Measurements from ENCODE around the gene PDCD6IP.
"Not testable (repeated sequence)": the region's sequence is repeated elsewhere in the genome, so short reads cannot be mapped to it uniquely, and the experiment has no call there.

Gene PDCD6IP

GRCh38 chr3:33850599-33850998 lies 52.2 kb downstream of the PDCD6IP start:
- not testable (repeated sequence) for H3K27ac ChIP-seq (ENCODE audit: low read depth, low read length); H3K27me3 ChIP-seq (ENCODE audit: insufficient read depth, low read length); H3K79me2 ChIP-seq (ENCODE audit: control insufficient read depth, insufficient read depth, low read length, unreplicated experiment); H3K4me3 ChIP-seq (ENCODE audit: low read depth, low read length); H3K36me3 ChIP-seq (ENCODE audit: insufficient read depth, low read length); H2AFZ ChIP-seq (ENCODE audit: low read length, unreplicated experiment)
- H3K4me1 ChIP-seq (ENCODE audit: control insufficient read depth, insufficient read depth, low read length, unreplicated experiment) = peaks cover 27% of the 10 kb centered on the region

GRCh38 chr3:33855407-33855806 lies 57.0 kb downstream of the PDCD6IP start:
- not testable (repeated sequence) for H3K27me3 ChIP-seq (ENCODE audit: insufficient read depth, low read length); H3K36me3 ChIP-seq (ENCODE audit: insufficient read depth, low read length); H2AFZ ChIP-seq (ENCODE audit: low read length, unreplicated experiment); H3K79me2 ChIP-seq (ENCODE audit: control insufficient read depth, insufficient read depth, low read length, unreplicated experiment)
- H3K4me3 ChIP-seq (ENCODE audit: low read depth, low read length) = peak overlapping the region; percentile 22; the same call in 1 of the 2 replicates
- H3K4me1 ChIP-seq (ENCODE audit: control insufficient read depth, insufficient read depth, low read length, unreplicated experiment) = peaks cover 28% of the 10 kb centered on the region
- peak overlapping the region; percentile 79 for H3K27ac ChIP-seq (ENCODE audit: low read depth, low read length)

GRCh38 chr3:33855884-33856546 lies 57.6 kb downstream of the PDCD6IP start:
- Histone ChIP-seq H3K27me3 (ENCODE audit: insufficient read depth, low read length) (no peaks in the 10 kb centered on the region), H3K79me2 (ENCODE audit: control insufficient read depth, insufficient read depth, low read length, unreplicated experiment) (no peaks in the 10 kb centered on the region), H3K4me1 (ENCODE audit: control insufficient read depth, insufficient read depth, low read length, unreplicated experiment) (peaks cover 27% of the 10 kb centered on the region), H3K4me3 (ENCODE audit: low read depth, low read length) (peak overlapping the region; percentile 22; the same call in 1 of the 2 replicates), H3K36me3 (ENCODE audit: insufficient read depth, low read length) (peaks cover 5% of the 10 kb centered on the region), H3K27ac (ENCODE audit: low read depth, low read length) (peak overlapping the region; percentile 79), H2AFZ (ENCODE audit: low read length, unreplicated experiment) (no peak overlapping the region)

DNA sequence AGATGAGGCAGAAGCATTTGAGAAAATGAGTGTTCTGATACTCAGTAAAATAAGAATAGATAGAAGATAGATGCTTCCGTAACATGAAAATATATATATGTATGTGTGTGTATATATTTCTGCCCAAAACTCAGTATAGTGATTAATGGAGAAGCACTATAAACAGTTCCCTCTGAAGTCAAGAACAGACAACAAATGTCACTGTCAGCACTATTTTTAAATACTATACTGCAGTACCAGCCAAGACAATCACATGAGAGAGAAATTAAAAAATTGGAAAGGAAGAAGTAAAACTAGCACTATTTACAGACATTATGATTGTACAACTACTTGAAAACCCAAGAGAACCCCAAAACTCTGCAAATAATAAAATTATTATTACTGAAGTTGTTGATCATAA lies 59.3 kb downstream of the PDCD6IP start:
- H3K36me3 ChIP-seq (ENCODE audit: insufficient read depth, low read length); H3K27ac ChIP-seq (ENCODE audit: low read depth, low read length); H2AFZ ChIP-seq (ENCODE audit: low read length, unreplicated experiment); H3K4me3 ChIP-seq (ENCODE audit: low read depth, low read length); H3K27me3 ChIP-seq (ENCODE audit: insufficient read depth, low read length); H3K79me2 ChIP-seq (ENCODE audit: control insufficient read depth, insufficient read depth, low read length, unreplicated experiment): not testable (repeated sequence)
- peaks cover 27% of the 10 kb centered on the region for H3K4me1 ChIP-seq (ENCODE audit: control insufficient read depth, insufficient read depth, low read length, unreplicated experiment)

GRCh38 chr3:33858131-33858530 lies 59.7 kb downstream of the PDCD6IP start:
- Histone ChIP-seq H2AFZ (ENCODE audit: low read length, unreplicated experiment) (no peak overlapping the region), H3K27ac (ENCODE audit: low read depth, low read length) (no peak overlapping the region), H3K79me2 (ENCODE audit: control insufficient read depth, insufficient read depth, low read length, unreplicated experiment) (no peaks in the 10 kb centered on the region), H3K36me3 (ENCODE audit: insufficient read depth, low read length) (peaks cover 8% of the 10 kb centered on the region), H3K27me3 (ENCODE audit: insufficient read depth, low read length) (no peaks in the 10 kb centered on the region), H3K4me1 (ENCODE audit: control insufficient read depth, insufficient read depth, low read length, unreplicated experiment) (peaks cover 27% of the 10 kb centered on the region), H3K4me3 (ENCODE audit: low read depth, low read length) (no peak overlapping the region)

GRCh38 chr3:33860373-33861050 lies 62.1 kb downstream of the PDCD6IP start:
- H2AFZ ChIP-seq (ENCODE audit: low read length, unreplicated experiment) = no peak overlapping the region
- no peak overlapping the region for H3K27ac ChIP-seq (ENCODE audit: low read depth, low read length)
- H3K4me1 ChIP-seq (ENCODE audit: control insufficient read depth, insufficient read depth, low read length, unreplicated experiment) = peaks cover 9% of the 10 kb centered on the region
- peaks cover 28% of the 10 kb centered on the region for H3K36me3 ChIP-seq (ENCODE audit: insufficient read depth, low read length)
- H3K79me2 ChIP-seq (ENCODE audit: control insufficient read depth, insufficient read depth, low read length, unreplicated experiment) = no peaks in the 10 kb centered on the region
- H3K27me3 ChIP-seq (ENCODE audit: insufficient read depth, low read length) = no peaks in the 10 kb centered on the region
- no peak overlapping the region for H3K4me3 ChIP-seq (ENCODE audit: low read depth, low read length)

- Histone ChIP-seq H3K27me3 (ENCODE audit: insufficient read depth, low read length) (no peaks in the 10 kb centered on the region), H3K4me3 (ENCODE audit: low read depth, low read length) (no peak overlapping the region), H3K27ac (ENCODE audit: low read depth, low read length) (no peak overlapping the region), H3K79me2 (ENCODE audit: control insufficient read depth, insufficient read depth, low read length, unreplicated experiment) (no peaks in the 10 kb centered on the region), H3K36me3 (ENCODE audit: insufficient read depth, low read length) (peaks cover 41% of the 10 kb centered on the region), H2AFZ (ENCODE audit: low read length, unreplicated experiment) (no peak overlapping the region), H3K4me1 (ENCODE audit: control insufficient read depth, insufficient read depth, low read length, unreplicated experiment) (no peaks in the 10 kb centered on the region)
Observed at GRCh38 chr3:33865133-33865532, 66.7 kb downstream of the PDCD6IP start.

- H3K4me1 ChIP-seq (ENCODE audit: control insufficient read depth, insufficient read depth, low read length, unreplicated experiment) = no peaks in the 10 kb centered on the region
- peaks cover 40% of the 10 kb centered on the region for H3K36me3 ChIP-seq (ENCODE audit: insufficient read depth, low read length)
- no peak overlapping the region for H2AFZ ChIP-seq (ENCODE audit: low read length, unreplicated experiment)
- H3K27me3 ChIP-seq (ENCODE audit: insufficient read depth, low read length) = no peaks in the 10 kb centered on the region
- H3K27ac ChIP-seq (ENCODE audit: low read depth, low read length) = no peak overlapping the region
- H3K4me3 ChIP-seq (ENCODE audit: low read depth, low read length) = no peak overlapping the region
- no peaks in the 10 kb centered on the region for H3K79me2 ChIP-seq (ENCODE audit: control insufficient read depth, insufficient read depth, low read length, unreplicated experiment)
Observed at GRCh38 chr3:33868309-33868708, 69.9 kb downstream of the PDCD6IP start.

- Histone ChIP-seq H3K4me3 (ENCODE audit: low read depth, low read length) (no peak overlapping the region), H3K36me3 (ENCODE audit: insufficient read depth, low read length) (peaks cover 24% of the 10 kb centered on the region), H2AFZ (ENCODE audit: low read length, unreplicated experiment) (no peak overlapping the region), H3K27ac (ENCODE audit: low read depth, low read length) (no peak overlapping the region), H3K79me2 (ENCODE audit: control insufficient read depth, insufficient read depth, low read length, unreplicated experiment) (no peaks in the 10 kb centered on the region), H3K27me3 (ENCODE audit: insufficient read depth, low read length) (no peaks in the 10 kb centered on the region), H3K4me1 (ENCODE audit: control insufficient read depth, insufficient read depth, low read length, unreplicated experiment) (no peaks in the 10 kb centered on the region)
Observed at GRCh38 chr3:33869977-33870376, 71.5 kb downstream of the PDCD6IP start.

- H3K4me3 ChIP-seq (ENCODE audit: low read depth, low read length) = no peak overlapping the region
Observed at GRCh38 chr3:33874815-33875214, 76.4 kb downstream of the PDCD6IP start.

GRCh38 chr3:33875680-33876079 lies 77.2 kb downstream of the PDCD6IP start:
- Histone ChIP-seq H3K36me3 (ENCODE audit: insufficient read depth, low read length) (no peaks in the 10 kb centered on the region), H3K4me1 (ENCODE audit: control insufficient read depth, insufficient read depth, low read length, unreplicated experiment) (no peaks in the 10 kb centered on the region), H3K4me3 (ENCODE audit: low read depth, low read length) (no peak overlapping the region), H3K79me2 (ENCODE audit: control insufficient read depth, insufficient read depth, low read length, unreplicated experiment) (no peaks in the 10 kb centered on the region), H3K27me3 (ENCODE audit: insufficient read depth, low read length) (no peaks in the 10 kb centered on the region), H3K27ac (ENCODE audit: low read depth, low read length) (no peak overlapping the region), H2AFZ (ENCODE audit: low read length, unreplicated experiment) (no peak overlapping the region)

More at GRCh38 chr3:33874815-33875214, 76.4 kb downstream of the PDCD6IP start:
- Histone ChIP-seq H3K27me3 (ENCODE audit: insufficient read depth, low read length) (no peaks in the 10 kb centered on the region), H2AFZ (ENCODE audit: low read length, unreplicated experiment) (no peak overlapping the region), H3K36me3 (ENCODE audit: insufficient read depth, low read length) (peaks cover 5% of the 10 kb centered on the region; the same call in 1 of the 2 replicates), H3K27ac (ENCODE audit: low read depth, low read length) (no peak overlapping the region), H3K4me1 (ENCODE audit: control insufficient read depth, insufficient read depth, low read length, unreplicated experiment) (no peaks in the 10 kb centered on the region), H3K79me2 (ENCODE audit: control insufficient read depth, insufficient read depth, low read length, unreplicated experiment) (no peaks in the 10 kb centered on the region)

All from ACC112 (cell line).